D721Med (cell line): ENCODE data around the gene RHOB.

ENCODE experiments used
- DNase-seq: peaks from one replicate; pipeline ENCODE4 v3.0.0; 2011; ENCODE audit warnings: low spot score; ENCODE audit not compliant: insufficient read length
- FAIRE-seq: peaks from 2 replicates; lab custom pipeline; 2011; peaks lifted over from hg19 to GRCh38; lab: Jason Lieb, UNC
- TF ChIP-seq, protein P1 (sequence below): IDR thresholded peaks from 2 replicates; pipeline ENCODE4 v1.5.1; 2012; ENCODE audit warnings: mild to moderate bottlenecking, control low read depth; ENCODE audit not compliant: insufficient read depth; ENCODE audit errors: missing control alignments

The RHOB gene

DNA sequence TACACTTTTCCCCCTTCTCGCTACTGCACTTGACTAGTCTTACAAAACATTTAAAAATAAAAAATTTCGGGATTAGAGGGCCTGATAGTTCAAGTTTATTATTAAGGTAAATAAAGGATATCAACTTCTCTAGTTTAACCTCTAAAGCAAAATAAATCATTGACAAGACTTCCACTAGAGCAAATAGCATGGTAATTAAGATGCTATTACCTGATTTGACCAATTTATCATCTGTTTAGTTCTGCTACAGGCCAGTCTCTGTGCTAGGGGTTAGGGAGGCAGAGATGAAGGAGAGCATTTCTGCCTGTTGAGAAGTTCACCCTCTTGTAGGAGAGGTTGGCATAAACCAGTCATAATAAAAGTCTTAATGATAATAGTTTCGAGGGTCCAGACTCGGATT lies 34.0 kb downstream of the RHOB start:
- FAIRE-seq (no peak), DNase-seq (no peak)
- TF ChIP-seq, protein P1, sequence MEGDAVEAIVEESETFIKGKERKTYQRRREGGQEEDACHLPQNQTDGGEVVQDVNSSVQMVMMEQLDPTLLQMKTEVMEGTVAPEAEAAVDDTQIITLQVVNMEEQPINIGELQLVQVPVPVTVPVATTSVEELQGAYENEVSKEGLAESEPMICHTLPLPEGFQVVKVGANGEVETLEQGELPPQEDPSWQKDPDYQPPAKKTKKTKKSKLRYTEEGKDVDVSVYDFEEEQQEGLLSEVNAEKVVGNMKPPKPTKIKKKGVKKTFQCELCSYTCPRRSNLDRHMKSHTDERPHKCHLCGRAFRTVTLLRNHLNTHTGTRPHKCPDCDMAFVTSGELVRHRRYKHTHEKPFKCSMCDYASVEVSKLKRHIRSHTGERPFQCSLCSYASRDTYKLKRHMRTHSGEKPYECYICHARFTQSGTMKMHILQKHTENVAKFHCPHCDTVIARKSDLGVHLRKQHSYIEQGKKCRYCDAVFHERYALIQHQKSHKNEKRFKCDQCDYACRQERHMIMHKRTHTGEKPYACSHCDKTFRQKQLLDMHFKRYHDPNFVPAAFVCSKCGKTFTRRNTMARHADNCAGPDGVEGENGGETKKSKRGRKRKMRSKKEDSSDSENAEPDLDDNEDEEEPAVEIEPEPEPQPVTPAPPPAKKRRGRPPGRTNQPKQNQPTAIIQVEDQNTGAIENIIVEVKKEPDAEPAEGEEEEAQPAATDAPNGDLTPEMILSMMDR, result no peak

- FAIRE-seq (no peak), DNase-seq (no peak)
- TF ChIP-seq, protein P1, result no peak
Observed at GRCh38 chr2:20481798-20482405, 35.0 kb downstream of the RHOB start.

GRCh38 chr2:20482725-20483124 lies 35.9 kb downstream of the RHOB start:
- no peak for FAIRE-seq
- TF ChIP-seq, protein P1, result no peak
- no peak for DNase-seq

DNA sequence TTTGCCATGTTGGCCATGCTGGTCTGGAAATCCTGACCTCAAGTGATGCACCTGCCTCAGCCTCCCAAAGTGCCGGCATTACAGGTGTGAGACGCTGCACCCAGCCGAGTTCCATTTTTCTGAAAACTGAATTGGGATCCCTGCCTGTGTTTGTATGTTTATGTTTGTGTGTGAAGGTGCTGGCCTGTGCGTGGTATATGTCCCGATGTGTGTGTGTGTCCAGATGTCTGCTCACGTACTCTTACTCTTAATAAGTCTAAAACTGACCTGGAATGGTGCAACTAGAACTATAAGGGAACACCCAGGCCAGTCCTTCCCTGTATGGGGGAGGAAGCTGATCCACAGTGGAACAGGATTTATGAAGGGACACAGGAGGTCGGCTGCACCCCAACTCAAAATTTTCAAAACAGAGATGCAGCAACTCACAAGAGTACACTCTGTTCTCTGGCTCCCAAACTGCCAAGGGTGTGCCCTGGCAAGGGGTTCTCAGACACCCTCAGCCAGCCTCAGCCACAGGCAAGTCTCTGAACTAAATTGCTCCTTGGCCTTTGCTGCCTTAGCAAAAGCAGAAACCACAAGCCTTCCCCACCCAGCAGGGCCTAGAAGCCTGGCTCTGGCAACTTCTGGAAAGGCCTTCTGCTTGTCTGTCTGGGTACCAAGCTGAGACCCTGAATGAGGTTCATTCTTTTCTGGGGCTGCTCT lies 36.5 kb downstream of the RHOB start:
- FAIRE-seq (no peak), DNase-seq (no peak)
- TF ChIP-seq, protein P1, result no peak

- DNase-seq, result no peak
- TF ChIP-seq, protein P1, result no peak
- no peak for FAIRE-seq
Observed at GRCh38 chr2:20484034-20484617, 37.3 kb downstream of the RHOB start.

DNA sequence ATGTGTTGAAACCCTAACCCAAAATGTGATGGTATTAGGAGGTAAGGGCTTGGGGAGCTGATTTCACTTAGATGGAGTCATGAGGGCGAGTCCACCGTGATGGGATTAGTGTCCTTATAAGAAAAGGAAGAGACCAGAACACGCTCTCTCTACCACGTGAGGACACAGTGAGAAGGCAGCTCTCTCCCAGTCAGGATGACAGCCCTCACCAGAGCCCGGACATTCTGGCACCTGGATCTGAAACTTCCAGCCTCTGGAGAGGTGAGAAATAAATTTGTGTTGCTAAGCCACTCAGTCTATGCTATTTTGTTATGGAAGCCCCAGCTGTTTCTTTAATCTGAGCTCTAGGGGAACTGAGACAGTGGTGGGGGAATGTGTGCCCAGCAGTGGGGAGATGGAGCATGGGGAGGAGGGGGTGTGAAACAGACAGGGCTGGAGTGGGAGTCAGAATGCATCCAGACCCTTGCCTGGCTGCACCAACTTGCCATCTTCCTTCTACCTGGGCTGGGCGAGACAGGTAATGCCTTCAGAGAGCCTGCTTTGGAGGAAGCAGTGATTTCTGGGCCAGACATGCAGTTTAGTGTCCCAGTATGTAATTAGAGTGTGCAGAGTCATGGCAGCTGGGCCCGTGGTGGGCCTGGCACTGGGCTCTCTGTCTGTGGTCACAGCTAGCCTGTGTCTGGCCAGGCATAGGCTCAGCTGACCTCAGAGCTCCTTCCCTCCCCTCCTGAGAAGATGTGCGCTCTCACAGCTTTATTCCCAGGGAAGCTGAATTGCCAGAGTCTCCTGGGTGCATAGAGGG lies 38.1 kb downstream of the RHOB start:
- no peak for FAIRE-seq
- TF ChIP-seq, protein P1, result no peak
- DNase-seq, result no peak
